Measurements from ENCODE around the gene FLYWCH1. TPM values are rescaled to one million over a fixed set of nuclear protein-coding genes. Genes with fewer than 3 reads are reported as not detected.

Gene FLYWCH1
- total and polyA plus RNA-seq, 7 donors = 6.9 to 51.5 (median 28.6) TPM

GRCh38 chr16:2991566-2992261 lies 80.0 kb downstream of the FLYWCH1 start:
- intact Hi-C loops (cut with DNase I) = no loop called here
- WGBS, 2 donors = 64 to 87% methylated on average over 12 of the region's 12 CpGs
- no peak overlapping the region for H3K4me3 ChIP-seq
- no peak overlapping the region for H3K27ac ChIP-seq
- H3K4me1 ChIP-seq = no peaks in the 10 kb centered on the region
- no peak for DNase-seq
- H3K36me3 ChIP-seq = no peaks in the 10 kb centered on the region
- peaks cover 0 to 31% (median 0%) of the 10 kb centered on the region in 3 donors for H3K27me3 ChIP-seq
- no peak for TF ChIP-seq POLR2AphosphoS5 (IDR thresholded peaks at IDR 0.05)
- TF ChIP-seq CTCF (IDR thresholded peaks at IDR 0.05) = no peak
- TF ChIP-seq POLR2A (IDR thresholded peaks at IDR 0.05) = no peak
- no peak for TF ChIP-seq EP300 (IDR thresholded peaks at IDR 0.05)
- no peaks in the 10 kb centered on the region for H3K9me3 ChIP-seq

GRCh38 chr16:2992383-2993081 lies 80.8 kb downstream of the FLYWCH1 start:
- H3K4me3 ChIP-seq = no peak overlapping the region
- no peaks in the 10 kb centered on the region for H3K9me3 ChIP-seq
- no peak overlapping the region for H3K27ac ChIP-seq
- no peaks in the 10 kb centered on the region for H3K36me3 ChIP-seq
- TF ChIP-seq EP300 (IDR thresholded peaks at IDR 0.05) (no peak), POLR2A (IDR thresholded peaks at IDR 0.05) (no peak), POLR2AphosphoS5 (IDR thresholded peaks at IDR 0.05) (no peak), CTCF (IDR thresholded peaks at IDR 0.05) (no peak)
- H3K27me3 ChIP-seq = peaks cover 0 to 33% (median 0%) of the 10 kb centered on the region in 3 donors
- no peaks in the 10 kb centered on the region for H3K4me1 ChIP-seq
- DNase-seq = no peak
- intact Hi-C loops (cut with DNase I) = no loop called here
- 86 to 94% methylated on average over 14 of the region's 14 CpGs for WGBS, 2 donors

GRCh38 chr16:2996298-2996697 lies 84.6 kb downstream of the FLYWCH1 start:
- intact Hi-C loops (cut with DNase I) = no loop called here
- H3K27me3 ChIP-seq = peaks cover 0 to 27% (median 9%) of the 10 kb centered on the region in 3 donors

GRCh38 chr16:2999929-3000328 lies 88.2 kb downstream of the FLYWCH1 start:
- Histone ChIP-seq H3K27me3 (peaks cover 0 to 36% (median 12%) of the 10 kb centered on the region in 3 donors), H3K36me3 (no peaks in the 10 kb centered on the region), H3K9me3 (no peaks in the 10 kb centered on the region), H3K4me1 (peaks cover 0 to 6% (median 3%) of the 10 kb centered on the region in 4 donors), H3K4me3 (no peak overlapping the region), H3K27ac (no peak overlapping the region)
- no peak for DNase-seq
- TF ChIP-seq CTCF (IDR thresholded peaks at IDR 0.05) (no peak), POLR2AphosphoS5 (IDR thresholded peaks at IDR 0.05) (no peak), EP300 (IDR thresholded peaks at IDR 0.05) (no peak), POLR2A (IDR thresholded peaks at IDR 0.05) (no peak)
- intact Hi-C loops (cut with DNase I) = no loop called here
- 88 to 94% methylated on average over 6 of the region's 6 CpGs for WGBS, 2 donors

More at GRCh38 chr16:2996298-2996697, 84.6 kb downstream of the FLYWCH1 start:
- TF ChIP-seq POLR2A (IDR thresholded peaks at IDR 0.05) (no peak), POLR2AphosphoS5 (IDR thresholded peaks at IDR 0.05) (no peak), CTCF (IDR thresholded peaks at IDR 0.05) (no peak)
- no peak overlapping the region for H3K27ac ChIP-seq
- no peak overlapping the region for H3K4me3 ChIP-seq
- no peaks in the 10 kb centered on the region for H3K4me1 ChIP-seq
- H3K36me3 ChIP-seq = no peaks in the 10 kb centered on the region
- no peak for DNase-seq
- 83 to 88% methylated on average over 13 of the region's 13 CpGs for WGBS, 2 donors
- no peaks in the 10 kb centered on the region for H3K9me3 ChIP-seq
